GM18907 (cell line): ENCODE data around the gene TMEM190.
"Not testable (repeated sequence)": the region's sequence is repeated elsewhere in the genome, so short reads cannot be mapped to it uniquely, and the experiment has no call there.

Source experiments
- ATAC-seq: cut with Tn5 transposase; IDR thresholded peaks from one replicate; pipeline ENCODE4 v1.9.1; 2021; ENCODE audit warnings: mild to moderate bottlenecking, moderate library complexity; ENCODE audit not compliant: unreplicated experiment

TMEM190 gene

GRCh38 chr19:55418185-55418584 lies 41.6 kb downstream of the TMEM190 start:
- ATAC-seq, result no peak

DNA sequence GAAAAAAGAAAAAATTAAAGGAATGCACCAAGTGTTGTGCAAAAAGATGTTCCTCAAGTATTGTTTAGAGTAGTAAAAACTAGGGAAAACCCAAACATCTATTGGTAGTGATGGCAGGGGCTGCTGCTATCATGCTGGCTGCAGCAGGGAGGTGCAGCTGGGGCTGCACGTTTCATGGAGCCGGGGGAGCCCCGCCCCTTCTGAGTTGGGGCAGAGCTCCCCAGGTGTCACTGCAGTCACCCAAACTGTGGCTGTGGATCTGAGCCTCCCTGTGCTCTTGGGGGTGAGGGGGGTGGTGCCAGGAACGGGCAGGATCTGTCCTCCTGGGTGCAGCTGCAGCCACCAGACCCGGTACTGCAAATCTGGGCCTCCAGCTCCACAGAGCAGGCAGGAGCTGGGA lies 42.5 kb downstream of the TMEM190 start:
- no peak for ATAC-seq

DNA sequence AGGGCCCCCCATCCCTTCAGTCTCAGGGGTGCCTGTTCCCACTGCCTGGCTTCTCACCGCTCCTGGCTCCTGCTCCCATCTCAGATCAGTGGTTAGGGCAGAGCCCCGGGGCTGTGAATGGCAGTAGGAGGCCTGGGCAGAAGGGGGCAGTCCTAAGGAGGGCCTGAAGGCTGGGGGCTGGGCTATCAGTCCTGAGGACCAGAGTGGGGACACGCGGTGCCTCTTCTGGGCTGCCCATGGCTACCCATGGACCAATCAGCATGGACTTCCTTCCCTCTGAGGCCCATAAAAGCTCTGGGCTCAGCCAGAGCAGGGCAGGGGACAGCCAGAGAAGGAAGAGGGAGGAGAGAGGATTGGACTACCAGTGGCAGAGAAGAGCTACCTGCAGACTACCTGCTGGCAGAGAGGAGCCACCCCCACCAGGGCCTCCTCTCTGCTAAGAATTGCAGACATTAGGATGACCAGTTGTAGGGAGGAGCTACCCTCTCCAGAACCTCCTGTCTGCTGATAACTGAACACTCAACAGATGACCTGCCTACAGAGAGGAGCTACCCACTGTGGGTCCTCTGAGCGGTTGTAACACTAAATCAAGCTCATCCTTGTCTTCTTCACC lies 43.1 kb downstream of the TMEM190 start:
- no peak for ATAC-seq

- not testable (repeated sequence) for ATAC-seq
These were observed 44.7 kb downstream of the TMEM190 start for GRCh38 chr19:55421281-55421680.

- no peak for ATAC-seq
These were observed 46.8 kb downstream of the TMEM190 start for GRCh38 chr19:55423225-55424005.

- no peak for ATAC-seq
These were observed 47.9 kb downstream of the TMEM190 start for GRCh38 chr19:55424518-55424917.

- ATAC-seq, result no peak
These were observed 49.4 kb downstream of the TMEM190 start for GRCh38 chr19:55426042-55426441.
